Caco-2 (cell line): Measurements from ENCODE around the gene FIBCD1. TPM values are rescaled to one million over a fixed set of nuclear protein-coding genes. Genes with fewer than 3 reads are reported as not detected.

Experiments
- BruUV-seq: library from RNA; stranded (reverse); fragments of 400-500 nt; replicated peaks from 2 replicates; lab custom pipeline; 2021; lab: Mats Ljungman, UMichigan
- CTCF ChIA-PET: fragments of 300-600 bp; sonication (Branson Sonifier 250); formaldehyde crosslinking; loops from one replicate; lab custom pipeline; 2022; ENCODE audit warnings: antibody characterized with exemption; lab: Charles Lee
- POLR2A ChIA-PET: fragments of 300-600 bp; sonication (Branson Sonifier 250); formaldehyde crosslinking; loops from one replicate; lab custom pipeline; 2022; ENCODE audit warnings: antibody characterized with exemption; lab: Charles Lee
- DNase-seq, 2 experiments: peaks; one replicate each; pipeline versions ENCODE4 v3.0.0 to v3.0.0-alpha.2; 2020 to 2022
- H3K27me3 ChIP-seq: replicated peaks from 2 replicates; pipeline ENCODE4 v1.6.0; 2011; ENCODE audit warnings: low read length; ENCODE audit not compliant: control insufficient read depth, insufficient read depth
- H3K36me3 ChIP-seq: 2 replicates; pipeline ENCODE4 v1.5.1; 2011; ENCODE audit warnings: low read length; ENCODE audit not compliant: control insufficient read depth, insufficient read depth
- H3K4me1 ChIP-seq: fragments of 250-450 bp; sonication (Bioruptor Pico); 2 replicates; pipeline ENCODE4 v1.5.1; 2020; ENCODE audit warnings: mild to moderate bottlenecking
- H3K4me3 ChIP-seq: 2 replicates; pipeline ENCODE4 v1.5.1; 2011; ENCODE audit warnings: low read depth, mild to moderate bottlenecking, control low read depth, low read length
- H3K9me3 ChIP-seq: fragments of 250-450 bp; sonication (Bioruptor Pico); 2 replicates; pipeline ENCODE4 v1.5.1; 2020; ENCODE audit warnings: mild to moderate bottlenecking, moderate library complexity
- H3K27ac Mint-ChIP-seq: one replicate; pipeline ENCODE4 v1.8.0; 2022; ENCODE audit warnings: mixed read lengths; ENCODE audit not compliant: unreplicated experiment
- H3K27me3 Mint-ChIP-seq: one replicate; pipeline ENCODE4 v1.8.0; 2022; ENCODE audit warnings: mixed read lengths; ENCODE audit not compliant: insufficient read depth, unreplicated experiment
- H3K36me3 Mint-ChIP-seq: one replicate; pipeline ENCODE4 v1.8.0; 2022; ENCODE audit warnings: mild to moderate bottlenecking, mixed read lengths; ENCODE audit not compliant: insufficient read depth, unreplicated experiment
- H3K4me1 Mint-ChIP-seq: one replicate; pipeline ENCODE4 v1.8.0; 2022; ENCODE audit warnings: low read depth, mixed read lengths; ENCODE audit not compliant: unreplicated experiment
- H3K4me3 Mint-ChIP-seq: one replicate; pipeline ENCODE4 v1.8.0; 2022; ENCODE audit warnings: mild to moderate bottlenecking, moderate library complexity, mixed read lengths; ENCODE audit not compliant: unreplicated experiment
- H3K9me3 Mint-ChIP-seq: one replicate; pipeline ENCODE4 v1.8.0; 2022; ENCODE audit warnings: mixed read lengths; ENCODE audit not compliant: unreplicated experiment
- CTCF ChIP-seq, 2 experiments: fragments of 200-600 bp in 1 of 2; IDR thresholded peaks; 1 replicate in 1 of 2; 2 replicates in 1 of 2; pipeline versions ENCODE4 v1.5.1 to v1.8.0; 2011 to 2022; ENCODE audit warnings: antibody characterized with exemption in 1 of 2, control low read depth in 1 of 2, inconsistent platforms in 1 of 2, low read depth in 1 of 2, low read length in 1 of 2, mild to moderate bottlenecking in 1 of 2, moderate library complexity in 1 of 2; ENCODE audit not compliant: insufficient read depth in 1 of 2, severe bottlenecking in 1 of 2, unreplicated experiment in 1 of 2
- intact Hi-C: fragments of 100-400 bp; cut with micrococcal nuclease; formaldehyde crosslinking; loops from one replicate; pipeline ENCODE4 v1.10.0; 2022; ENCODE audit not compliant: unreplicated experiment
- total RNA-seq: library from RNA; stranded (reverse); gene quantifications from 2 replicates; pipeline ENCODE4 v1.2.3, GENCODE V29; 2022

FIBCD1 gene
- total RNA-seq, 1 experiment from 2014 or later: not detected

GRCh38 chr9:130985029-130985428, 46.0 kb upstream of the FIBCD1 start:
- intact Hi-C loops: no loop called here
- H3K9me3 ChIP-seq: no peaks in the 10 kb centered on the region
- H3K4me1 ChIP-seq: no peaks in the 10 kb centered on the region
- ChIA-PET POLR2A (no interaction called here), CTCF (no interaction called here)
- no peak for TF ChIP-seq CTCF (IDR thresholded peaks at IDR 0.05; ENCODE audit: insufficient read depth in 1 of 2, low read depth in 1 of 2, low read length in 1 of 2, severe bottlenecking in 1 of 2, unreplicated experiment in 1 of 2)
- no peak for DNase-seq
- BruUV-seq: no TSS peak
- Mint-ChIP-seq H3K36me3 (no peaks in the 10 kb centered on the region), H3K4me1 (no peaks in the 10 kb centered on the region), H3K27ac (no peak overlapping the region), H3K4me3 (no peak overlapping the region), H3K27me3 (peaks cover 2% of the 10 kb centered on the region), H3K9me3 (no peaks in the 10 kb centered on the region)
- H3K27me3 ChIP-seq: no peaks in the 10 kb centered on the region
- H3K4me3 ChIP-seq: no peak overlapping the region
- no peaks in the 10 kb centered on the region for H3K36me3 ChIP-seq

- no peaks in the 10 kb centered on the region for H3K27me3 ChIP-seq
- H3K36me3 ChIP-seq: no peaks in the 10 kb centered on the region
- H3K9me3 ChIP-seq: no peaks in the 10 kb centered on the region
- no peak for TF ChIP-seq CTCF (IDR thresholded peaks at IDR 0.05; ENCODE audit: insufficient read depth in 1 of 2, low read depth in 1 of 2, low read length in 1 of 2, severe bottlenecking in 1 of 2, unreplicated experiment in 1 of 2)
- no peak for DNase-seq
- H3K4me1 ChIP-seq: no peaks in the 10 kb centered on the region
- ChIA-PET CTCF (no interaction called here), POLR2A (no interaction called here)
- intact Hi-C loops: no loop called here
- no peaks in the 10 kb centered on the region for H3K4me1 Mint-ChIP-seq
- no TSS peak for BruUV-seq
- no peaks in the 10 kb centered on the region for H3K36me3 Mint-ChIP-seq
- H3K4me3 ChIP-seq: no peak overlapping the region
- H3K9me3 Mint-ChIP-seq: no peaks in the 10 kb centered on the region
- peaks cover 2% of the 10 kb centered on the region for H3K27me3 Mint-ChIP-seq
- no peak overlapping the region for H3K4me3 Mint-ChIP-seq
- no peak overlapping the region for H3K27ac Mint-ChIP-seq
Observed at GRCh38 chr9:130984521-130984920, 45.5 kb upstream of the FIBCD1 start.

- Mint-ChIP-seq H3K4me1 (no peaks in the 10 kb centered on the region), H3K9me3 (no peaks in the 10 kb centered on the region), H3K4me3 (no peak overlapping the region), H3K27ac (no peak overlapping the region), H3K36me3 (no peaks in the 10 kb centered on the region), H3K27me3 (peaks cover 2% of the 10 kb centered on the region)
- intact Hi-C loops: no loop called here
- TF ChIP-seq CTCF (IDR thresholded peaks at IDR 0.05; ENCODE audit: insufficient read depth in 1 of 2, low read depth in 1 of 2, low read length in 1 of 2, severe bottlenecking in 1 of 2, unreplicated experiment in 1 of 2): no peak
- no peak for DNase-seq
- H3K36me3 ChIP-seq: no peaks in the 10 kb centered on the region
- no peak overlapping the region for H3K4me3 ChIP-seq
- POLR2A ChIA-PET: no interaction called here
- BruUV-seq: no TSS peak
- H3K9me3 ChIP-seq: no peaks in the 10 kb centered on the region
- no peaks in the 10 kb centered on the region for H3K27me3 ChIP-seq
- H3K4me1 ChIP-seq: no peaks in the 10 kb centered on the region
- CTCF ChIA-PET: interaction anchor here (1.0 kb wide), 1 partner anchor 14 kb away, joined by 3 read pairs; no protein-coding TSS in a partner anchor
Observed at GRCh38 chr9:130983970-130984369, 44.9 kb upstream of the FIBCD1 start.
